GM12874 (cell line): ENCODE results near the gene LRRN3.

Experiments
- TF ChIP-seq, protein P1 (sequence below): IDR thresholded peaks from 2 replicates; pipeline ENCODE4 v1.5.1; 2011; ENCODE audit warnings: low read depth, mild to moderate bottlenecking, control low read depth, low read length, moderate library complexity; ENCODE audit not compliant: insufficient read depth

Gene LRRN3

GRCh38 chr7:111077001-111077400 lies 13.9 kb upstream of the LRRN3 start:
- TF ChIP-seq, protein P1, sequence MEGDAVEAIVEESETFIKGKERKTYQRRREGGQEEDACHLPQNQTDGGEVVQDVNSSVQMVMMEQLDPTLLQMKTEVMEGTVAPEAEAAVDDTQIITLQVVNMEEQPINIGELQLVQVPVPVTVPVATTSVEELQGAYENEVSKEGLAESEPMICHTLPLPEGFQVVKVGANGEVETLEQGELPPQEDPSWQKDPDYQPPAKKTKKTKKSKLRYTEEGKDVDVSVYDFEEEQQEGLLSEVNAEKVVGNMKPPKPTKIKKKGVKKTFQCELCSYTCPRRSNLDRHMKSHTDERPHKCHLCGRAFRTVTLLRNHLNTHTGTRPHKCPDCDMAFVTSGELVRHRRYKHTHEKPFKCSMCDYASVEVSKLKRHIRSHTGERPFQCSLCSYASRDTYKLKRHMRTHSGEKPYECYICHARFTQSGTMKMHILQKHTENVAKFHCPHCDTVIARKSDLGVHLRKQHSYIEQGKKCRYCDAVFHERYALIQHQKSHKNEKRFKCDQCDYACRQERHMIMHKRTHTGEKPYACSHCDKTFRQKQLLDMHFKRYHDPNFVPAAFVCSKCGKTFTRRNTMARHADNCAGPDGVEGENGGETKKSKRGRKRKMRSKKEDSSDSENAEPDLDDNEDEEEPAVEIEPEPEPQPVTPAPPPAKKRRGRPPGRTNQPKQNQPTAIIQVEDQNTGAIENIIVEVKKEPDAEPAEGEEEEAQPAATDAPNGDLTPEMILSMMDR = no peak

- TF ChIP-seq, protein P1 = no peak
Observed at GRCh38 chr7:111080495-111081105, 10.3 kb upstream of the LRRN3 start.

GRCh38 chr7:111081546-111082267 lies 9.2 kb upstream of the LRRN3 start:
- TF ChIP-seq, protein P1 = no peak

GRCh38 chr7:111082351-111082750 lies 8.6 kb upstream of the LRRN3 start:
- TF ChIP-seq, protein P1 = no peak

DNA sequence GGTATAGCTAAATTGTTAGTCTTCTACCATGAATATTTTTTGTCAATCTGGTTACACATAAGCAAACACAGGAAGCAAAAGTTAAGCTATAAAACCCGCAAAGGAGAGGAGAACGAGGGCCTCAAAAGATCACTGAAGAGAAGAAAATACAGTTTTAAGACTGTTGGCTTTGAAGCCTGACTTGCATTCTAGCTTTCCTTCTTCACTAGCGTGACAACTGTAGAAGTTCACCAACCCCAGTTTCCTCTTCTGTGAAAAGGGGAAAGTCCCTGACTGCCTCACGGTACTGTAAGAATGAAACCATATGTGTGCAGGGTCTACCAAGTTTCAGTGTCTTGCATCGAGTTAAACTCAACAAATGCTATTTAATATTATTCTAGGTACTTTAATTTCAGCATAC lies 7.5 kb upstream of the LRRN3 start:
- TF ChIP-seq, protein P1 = no peak

- TF ChIP-seq, protein P1 = no peak
Observed at GRCh38 chr7:111085356-111085755, 5.6 kb upstream of the LRRN3 start.

DNA sequence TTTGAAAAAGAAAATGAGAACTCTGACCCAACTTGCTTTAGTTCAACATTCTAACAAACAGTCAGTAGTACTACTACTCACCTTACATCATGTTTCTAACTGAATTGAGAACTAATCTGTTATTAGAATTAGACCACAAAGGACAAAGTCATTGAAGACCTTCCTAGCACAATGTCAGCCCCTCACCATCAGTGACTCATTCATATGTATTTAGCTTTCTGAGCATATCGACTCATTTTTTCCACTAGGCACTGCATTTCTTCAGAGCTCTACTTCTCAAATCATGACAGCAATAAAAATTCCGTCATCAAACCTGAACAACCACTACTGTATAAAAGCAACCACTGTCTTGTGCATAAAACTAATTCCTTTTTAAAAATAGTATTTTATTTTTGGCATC lies 4.4 kb upstream of the LRRN3 start:
- TF ChIP-seq, protein P1 = no peak
